Measurements from ENCODE around the gene ZBTB6.

Gene ZBTB6

GRCh38 chr9:122954253-122954691 is 41.1 kb upstream of the ZBTB6 start:
- H3K4me3 ChIP-seq (ENCODE audit: low read length), result no peak overlapping the region
- no peaks in the 10 kb centered on the region for H3K9me3 ChIP-seq (ENCODE audit: control insufficient read depth, insufficient read depth, low read length)
- no peaks in the 10 kb centered on the region for H4K20me1 ChIP-seq (ENCODE audit: control insufficient read depth, insufficient read depth, low read depth, low read length)
- no peak for TF ChIP-seq EZH2phosphoT487 (IDR thresholded peaks at IDR 0.05; ENCODE audit: borderline replicate concordance, low read length)
- TF ChIP-seq, protein P1, sequence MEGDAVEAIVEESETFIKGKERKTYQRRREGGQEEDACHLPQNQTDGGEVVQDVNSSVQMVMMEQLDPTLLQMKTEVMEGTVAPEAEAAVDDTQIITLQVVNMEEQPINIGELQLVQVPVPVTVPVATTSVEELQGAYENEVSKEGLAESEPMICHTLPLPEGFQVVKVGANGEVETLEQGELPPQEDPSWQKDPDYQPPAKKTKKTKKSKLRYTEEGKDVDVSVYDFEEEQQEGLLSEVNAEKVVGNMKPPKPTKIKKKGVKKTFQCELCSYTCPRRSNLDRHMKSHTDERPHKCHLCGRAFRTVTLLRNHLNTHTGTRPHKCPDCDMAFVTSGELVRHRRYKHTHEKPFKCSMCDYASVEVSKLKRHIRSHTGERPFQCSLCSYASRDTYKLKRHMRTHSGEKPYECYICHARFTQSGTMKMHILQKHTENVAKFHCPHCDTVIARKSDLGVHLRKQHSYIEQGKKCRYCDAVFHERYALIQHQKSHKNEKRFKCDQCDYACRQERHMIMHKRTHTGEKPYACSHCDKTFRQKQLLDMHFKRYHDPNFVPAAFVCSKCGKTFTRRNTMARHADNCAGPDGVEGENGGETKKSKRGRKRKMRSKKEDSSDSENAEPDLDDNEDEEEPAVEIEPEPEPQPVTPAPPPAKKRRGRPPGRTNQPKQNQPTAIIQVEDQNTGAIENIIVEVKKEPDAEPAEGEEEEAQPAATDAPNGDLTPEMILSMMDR (IDR thresholded peaks at IDR 0.05; ENCODE audit: low read depth, low read length, poor library complexity, severe bottlenecking), result no peak
- H3K4me2 ChIP-seq (ENCODE audit: low read length), result no peak overlapping the region
- H3K79me2 ChIP-seq (ENCODE audit: control insufficient read depth, low read length), result peaks cover 70% of the 10 kb centered on the region
- no peaks in the 10 kb centered on the region for H3K4me1 ChIP-seq (ENCODE audit: control insufficient read depth, low read length)
- no peak overlapping the region for H3K27ac ChIP-seq (ENCODE audit: low read depth, low read length)
- H3K9me2 ChIP-seq (replicated peaks; ENCODE audit: control insufficient read depth, low read length), result no peaks in the 10 kb centered on the region
- H3K36me3 ChIP-seq (ENCODE audit: control insufficient read depth, low read length), result peaks cover 7% of the 10 kb centered on the region
- H3F3A ChIP-seq (ENCODE audit: control insufficient read depth, insufficient read depth), result no peaks in the 10 kb centered on the region; the same call in 1 of the 2 replicates
- H3K27me3 ChIP-seq (ENCODE audit: control insufficient read depth, low read length), result no peaks in the 10 kb centered on the region

DNA sequence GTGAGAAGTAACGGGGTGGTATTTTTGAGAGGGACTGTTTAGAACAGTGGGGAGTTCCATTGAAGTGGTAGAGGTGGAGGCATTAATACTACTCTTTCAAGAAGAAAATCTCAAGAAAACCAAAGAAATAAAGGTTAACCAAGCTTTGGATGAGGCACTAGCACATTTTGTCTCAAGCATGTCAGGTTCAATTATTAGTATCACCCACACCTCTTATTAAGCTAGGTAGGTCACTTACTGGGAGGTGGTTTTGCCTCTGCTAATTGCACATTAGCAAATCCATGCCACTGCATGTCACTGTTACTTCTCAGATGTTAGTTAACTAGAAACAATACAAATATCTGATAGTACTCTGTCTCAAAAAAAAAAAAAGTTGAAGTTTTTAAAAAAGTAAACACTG is 37.9 kb upstream of the ZBTB6 start:
- H3F3A ChIP-seq (ENCODE audit: control insufficient read depth, insufficient read depth), result no peaks in the 10 kb centered on the region; the same call in 1 of the 2 replicates
- H3K27me3 ChIP-seq (ENCODE audit: control insufficient read depth, low read length), result no peaks in the 10 kb centered on the region
- peaks cover 93% of the 10 kb centered on the region for H3K79me2 ChIP-seq (ENCODE audit: control insufficient read depth, low read length)
- H3K4me2 ChIP-seq (ENCODE audit: low read length), result no peak overlapping the region
- H3K4me1 ChIP-seq (ENCODE audit: control insufficient read depth, low read length), result no peaks in the 10 kb centered on the region
- no peaks in the 10 kb centered on the region for H4K20me1 ChIP-seq (ENCODE audit: control insufficient read depth, insufficient read depth, low read depth, low read length)
- H3K36me3 ChIP-seq (ENCODE audit: control insufficient read depth, low read length), result peaks cover under 1% of the 10 kb centered on the region; the same call in 1 of the 2 replicates
- no peaks in the 10 kb centered on the region for H3K9me3 ChIP-seq (ENCODE audit: control insufficient read depth, insufficient read depth, low read length)
- H3K4me3 ChIP-seq (ENCODE audit: low read length), result no peak overlapping the region
- H3K27ac ChIP-seq (ENCODE audit: low read depth, low read length), result no peak overlapping the region
- TF ChIP-seq EZH2phosphoT487 (IDR thresholded peaks at IDR 0.05; ENCODE audit: borderline replicate concordance, low read length), result no peak
- TF ChIP-seq, protein P1 (IDR thresholded peaks at IDR 0.05; ENCODE audit: low read depth, low read length, poor library complexity, severe bottlenecking), result no peak
- H3K9me2 ChIP-seq (replicated peaks; ENCODE audit: control insufficient read depth, low read length), result no peaks in the 10 kb centered on the region

- H3K79me2 ChIP-seq (ENCODE audit: control insufficient read depth, low read length), result peaks cover 93% of the 10 kb centered on the region
- no peak overlapping the region for H3K4me3 ChIP-seq (ENCODE audit: low read length)
- no peaks in the 10 kb centered on the region; the same call in 1 of the 2 replicates for H3F3A ChIP-seq (ENCODE audit: control insufficient read depth, insufficient read depth)
- H3K36me3 ChIP-seq (ENCODE audit: control insufficient read depth, low read length), result peaks cover 9% of the 10 kb centered on the region
- H3K9me3 ChIP-seq (ENCODE audit: control insufficient read depth, insufficient read depth, low read length), result no peaks in the 10 kb centered on the region
- H4K20me1 ChIP-seq (ENCODE audit: control insufficient read depth, insufficient read depth, low read depth, low read length), result no peaks in the 10 kb centered on the region
- no peaks in the 10 kb centered on the region for H3K9me2 ChIP-seq (replicated peaks; ENCODE audit: control insufficient read depth, low read length)
- H3K4me1 ChIP-seq (ENCODE audit: control insufficient read depth, low read length), result 0 out of 2 replicates have a peak, but pooled peaks cover 3% of the 10 kb centered on the region
- no peak overlapping the region for H3K27ac ChIP-seq (ENCODE audit: low read depth, low read length)
- H3K4me2 ChIP-seq (ENCODE audit: low read length), result no peak overlapping the region
- H3K27me3 ChIP-seq (ENCODE audit: control insufficient read depth, low read length), result no peaks in the 10 kb centered on the region
- TF ChIP-seq, protein P1 (IDR thresholded peaks at IDR 0.05; ENCODE audit: low read depth, low read length, poor library complexity, severe bottlenecking), result no peak
- no peak for TF ChIP-seq EZH2phosphoT487 (IDR thresholded peaks at IDR 0.05; ENCODE audit: borderline replicate concordance, low read length)
Measured at GRCh38 chr9:122950263-122950662, 37.1 kb upstream of the ZBTB6 start.
